ENCODE measurements around the gene RHEB.

The RHEB gene

GRCh38 chr7:151447312-151447711, 72.4 kb downstream of the RHEB start:
- no peak for DNase-seq

- DNase-seq: no peak
Observed at GRCh38 chr7:151446412-151446811, 73.3 kb downstream of the RHEB start.

GRCh38 chr7:151444632-151445031, 75.1 kb downstream of the RHEB start:
- no peak for DNase-seq

- no peak for DNase-seq
Observed at GRCh38 chr7:151442776-151443496, 76.8 kb downstream of the RHEB start.

- no peak for DNase-seq
Observed at GRCh38 chr7:151440799-151441445, 78.8 kb downstream of the RHEB start.

- DNase-seq: no peak
Observed at GRCh38 chr7:151439855-151440798, 79.6 kb downstream of the RHEB start, which contains the start of gene CRYGN. TSS of gene CRYGN (minus strand) at chr7:151440141. CDS start at chr7:151439917, 224 bp downstream.

- no peak for DNase-seq
Observed at GRCh38 chr7:151438864-151439601, 80.7 kb downstream of the RHEB start.

- no peak for DNase-seq
Observed at GRCh38 chr7:151437866-151438516, 81.7 kb downstream of the RHEB start.

- DNase-seq: no peak
Observed at GRCh38 chr7:151437159-151437553, 82.5 kb downstream of the RHEB start.

- DNase-seq: no peak
Observed at GRCh38 chr7:151436446-151437158, 83.1 kb downstream of the RHEB start.

GRCh38 chr7:151435971-151436370, 83.7 kb downstream of the RHEB start:
- DNase-seq: no peak

GRCh38 chr7:151435103-151435916, 84.4 kb downstream of the RHEB start:
- no peak for DNase-seq

- no peak for DNase-seq
Observed at GRCh38 chr7:151434549-151434948, 85.1 kb downstream of the RHEB start.

GRCh38 chr7:151433721-151434400, 85.8 kb downstream of the RHEB start:
- DNase-seq: no peak

GRCh38 chr7:151432658-151433521, 86.8 kb downstream of the RHEB start:
- no peak for DNase-seq

- DNase-seq: no peak
Observed at GRCh38 chr7:151431768-151432311, 87.9 kb downstream of the RHEB start.

- DNase-seq: no peak
Observed at GRCh38 chr7:151431281-151431767, 88.4 kb downstream of the RHEB start.

All from NCI-H1048 (cell line).